Chondrocyte (in vitro differentiated cells): ENCODE data around the gene TNFRSF8. TPM values are rescaled to one million over a fixed set of nuclear protein-coding genes. Genes with fewer than 3 reads are reported as not detected.
"Not testable (repeated sequence)": the region's sequence is repeated elsewhere in the genome, so short reads cannot be mapped to it uniquely, and the experiment has no call there.

Experiments
- DNase-seq: peaks from one replicate; pipeline ENCODE4 v3.0.0; 2021; ENCODE audit warnings: mixed read lengths, low spot score
- H3K27ac Mint-ChIP-seq: one replicate; pipeline ENCODE4 v1.8.0; 2021; ENCODE audit warnings: mild to moderate bottlenecking, moderate library complexity, mixed read lengths; ENCODE audit not compliant: unreplicated experiment
- H3K27me3 Mint-ChIP-seq: 2 replicates; pipeline ENCODE4 v1.8.0; 2021; ENCODE audit warnings: low read depth, mixed read lengths
- H3K36me3 Mint-ChIP-seq: 2 replicates; pipeline ENCODE4 v1.8.0; 2021; ENCODE audit warnings: low read depth, mixed read lengths
- H3K4me1 Mint-ChIP-seq: 2 replicates; pipeline ENCODE4 v1.8.0; 2021; ENCODE audit warnings: low read depth, mild to moderate bottlenecking, mixed read lengths
- H3K4me3 Mint-ChIP-seq: one replicate; pipeline ENCODE4 v1.8.0; 2021; ENCODE audit warnings: mild to moderate bottlenecking, moderate library complexity, mixed read lengths; ENCODE audit not compliant: unreplicated experiment
- H3K9me3 Mint-ChIP-seq: 2 replicates; pipeline ENCODE4 v1.8.0; 2021; ENCODE audit warnings: low read depth, mixed read lengths
- CTCF ChIP-seq: fragments of 200-600 bp; sonication (generic); IDR thresholded peaks from 2 replicates; pipeline ENCODE4 v1.5.0; 2021; ENCODE audit warnings: antibody characterized with exemption, mild to moderate bottlenecking, moderate library complexity
- total RNA-seq: library from RNA; stranded (reverse); gene quantifications from 3 replicates; pipeline ENCODE4 v1.2.1, GENCODE V29; 2021

Gene TNFRSF8
- total RNA-seq, 1 donor from 2014 or later = not detected

- H3K36me3 Mint-ChIP-seq = peaks cover 22% of the 10 kb centered on the region
- no peak for DNase-seq
- H3K4me3 Mint-ChIP-seq = no peak overlapping the region
- no peaks in the 10 kb centered on the region for H3K27me3 Mint-ChIP-seq
- H3K9me3 Mint-ChIP-seq = no peaks in the 10 kb centered on the region
- no peak overlapping the region for H3K27ac Mint-ChIP-seq
- no peak for TF ChIP-seq CTCF
- peaks cover 1% of the 10 kb centered on the region for H3K4me1 Mint-ChIP-seq
Observed at GRCh38 chr1:12028957-12029511, 34.1 kb upstream of the TNFRSF8 start.

- Mint-ChIP-seq H3K27me3 (no peaks in the 10 kb centered on the region), H3K27ac (no peak overlapping the region), H3K4me1 (peaks cover 7% of the 10 kb centered on the region), H3K9me3 (no peaks in the 10 kb centered on the region), H3K36me3 (peaks cover 19% of the 10 kb centered on the region), H3K4me3 (no peak overlapping the region)
- no peak for TF ChIP-seq CTCF
- no peak for DNase-seq
Observed at GRCh38 chr1:12029720-12030339, 33.3 kb upstream of the TNFRSF8 start.

- Mint-ChIP-seq H3K36me3 (peaks cover 14% of the 10 kb centered on the region), H3K4me1 (peaks cover 7% of the 10 kb centered on the region), H3K4me3 (no peak overlapping the region), H3K27ac (no peak overlapping the region), H3K9me3 (no peaks in the 10 kb centered on the region), H3K27me3 (no peaks in the 10 kb centered on the region)
- DNase-seq = no peak
- peak; percentile 72 for TF ChIP-seq CTCF
Observed at GRCh38 chr1:12031039-12031980, 31.8 kb upstream of the TNFRSF8 start.

GRCh38 chr1:12032161-12032621, 30.9 kb upstream of the TNFRSF8 start:
- DNase-seq = no peak
- H3K4me1 Mint-ChIP-seq = peaks cover 7% of the 10 kb centered on the region
- H3K27me3 Mint-ChIP-seq = no peaks in the 10 kb centered on the region
- H3K27ac Mint-ChIP-seq = no peak overlapping the region
- no peak for TF ChIP-seq CTCF
- peaks cover 8% of the 10 kb centered on the region for H3K36me3 Mint-ChIP-seq
- H3K4me3 Mint-ChIP-seq = no peak overlapping the region
- no peaks in the 10 kb centered on the region for H3K9me3 Mint-ChIP-seq

GRCh38 chr1:12033441-12033840, 29.7 kb upstream of the TNFRSF8 start:
- H3K36me3 Mint-ChIP-seq, H3K9me3 Mint-ChIP-seq, H3K27ac Mint-ChIP-seq, H3K4me3 Mint-ChIP-seq, H3K27me3 Mint-ChIP-seq, H3K4me1 Mint-ChIP-seq, DNase-seq: not testable (repeated sequence)
